Peyer's patch (tissue), 4 donors: ENCODE data around the gene GLIS1. TPM values are rescaled to one million over a fixed set of nuclear protein-coding genes. Genes with fewer than 3 reads are reported as not detected.

Experiments
- DNase-seq, 3 donors: peaks; one replicate each; pipeline ENCODE4 v3.0.0-alpha.2; 2017 to 2019
- H3K27ac ChIP-seq, 4 donors: fragments of 200-600 bp; sonication (generic); one replicate each; pipeline ENCODE4 v1.5.1; 2016 to 2019
- H3K27me3 ChIP-seq, 2 donors: fragments of 200-600 bp; sonication (generic); one replicate each; pipeline ENCODE4 v1.5.1; 2019
- H3K36me3 ChIP-seq, 3 donors: fragments of 200-600 bp; sonication (generic); one replicate each; pipeline ENCODE4 v1.5.1; 2016 to 2019
- H3K4me1 ChIP-seq, 4 donors: fragments of 200-600 bp; sonication (generic); one replicate each; pipeline ENCODE4 v1.5.1; 2016 to 2019
- H3K4me3 ChIP-seq, 4 donors: fragments of 200-600 bp; sonication (generic); 1 replicate in 3 of 4; 2 replicates in 1 of 4; pipeline ENCODE4 v1.5.1; 2016 to 2019; ENCODE audit warnings: mild to moderate bottlenecking in 1 of 4
- H3K9me3 ChIP-seq, 4 donors: fragments of 200-600 bp; sonication (generic); one replicate each; pipeline ENCODE4 v1.5.1; 2016 to 2019; ENCODE audit warnings: mild to moderate bottlenecking in 1 of 4
- POLR2A ChIP-seq, 2 donors: fragments of 450-650 bp; IDR thresholded peaks; one replicate each; pipeline ENCODE4 v1.5.1; 2017; ENCODE audit warnings: antibody characterized with exemption in 2 of 2, mild to moderate bottlenecking in 2 of 2, moderate library complexity in 2 of 2
- total RNA-seq, 4 donors: library from RNA; depleted of rRNA; stranded (reverse); fragments of >200 nt; gene quantifications; one replicate each; pipeline ENCODE4 v1.1.0, GENCODE V29; 2016
- TF ChIP-seq, protein P1 (sequence below), 6 experiments: fragments of 450-650 bp in 4 of 6; fragments of 200-600 bp in 2 of 6; sonication (generic) in 1 of 6; IDR thresholded peaks; one replicate each; pipeline ENCODE4 v1.5.1; 2017 to 2019; ENCODE audit warnings: antibody characterized with exemption in 6 of 6, mild to moderate bottlenecking in 3 of 6, moderate library complexity in 1 of 6

The GLIS1 gene
- total RNA-seq, 4 donors from 2014 or later = 0.54 to 1.7 (median 0.66) TPM; not detected in 1

- DNase-seq = no peak
- no peaks in the 10 kb centered on the region for H3K27me3 ChIP-seq
- TF ChIP-seq POLR2A (IDR thresholded peaks at IDR 0.05) = no peak
- TF ChIP-seq, protein P1, sequence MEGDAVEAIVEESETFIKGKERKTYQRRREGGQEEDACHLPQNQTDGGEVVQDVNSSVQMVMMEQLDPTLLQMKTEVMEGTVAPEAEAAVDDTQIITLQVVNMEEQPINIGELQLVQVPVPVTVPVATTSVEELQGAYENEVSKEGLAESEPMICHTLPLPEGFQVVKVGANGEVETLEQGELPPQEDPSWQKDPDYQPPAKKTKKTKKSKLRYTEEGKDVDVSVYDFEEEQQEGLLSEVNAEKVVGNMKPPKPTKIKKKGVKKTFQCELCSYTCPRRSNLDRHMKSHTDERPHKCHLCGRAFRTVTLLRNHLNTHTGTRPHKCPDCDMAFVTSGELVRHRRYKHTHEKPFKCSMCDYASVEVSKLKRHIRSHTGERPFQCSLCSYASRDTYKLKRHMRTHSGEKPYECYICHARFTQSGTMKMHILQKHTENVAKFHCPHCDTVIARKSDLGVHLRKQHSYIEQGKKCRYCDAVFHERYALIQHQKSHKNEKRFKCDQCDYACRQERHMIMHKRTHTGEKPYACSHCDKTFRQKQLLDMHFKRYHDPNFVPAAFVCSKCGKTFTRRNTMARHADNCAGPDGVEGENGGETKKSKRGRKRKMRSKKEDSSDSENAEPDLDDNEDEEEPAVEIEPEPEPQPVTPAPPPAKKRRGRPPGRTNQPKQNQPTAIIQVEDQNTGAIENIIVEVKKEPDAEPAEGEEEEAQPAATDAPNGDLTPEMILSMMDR (IDR thresholded peaks at IDR 0.05) = no peak
- H3K27ac ChIP-seq = no peak overlapping the region
- H3K4me3 ChIP-seq = no peak overlapping the region
- no peaks in the 10 kb centered on the region for H3K9me3 ChIP-seq
- no peaks in the 10 kb centered on the region for H3K36me3 ChIP-seq
- no peaks in the 10 kb centered on the region for H3K4me1 ChIP-seq
Measured at GRCh38 chr1:53717025-53717804, 21.7 kb downstream of the GLIS1 start.

- DNase-seq = no peak
- TF ChIP-seq POLR2A (IDR thresholded peaks at IDR 0.05) = no peak
- TF ChIP-seq, protein P1 (IDR thresholded peaks at IDR 0.05) = no peak
- H3K27ac ChIP-seq = no peak overlapping the region
- no peaks in the 10 kb centered on the region for H3K4me1 ChIP-seq
- no peaks in the 10 kb centered on the region for H3K36me3 ChIP-seq
- H3K4me3 ChIP-seq = no peak overlapping the region
- no peaks in the 10 kb centered on the region for H3K9me3 ChIP-seq
- H3K27me3 ChIP-seq = no peaks in the 10 kb centered on the region
Measured at GRCh38 chr1:53716150-53716549, 22.8 kb downstream of the GLIS1 start.

DNA sequence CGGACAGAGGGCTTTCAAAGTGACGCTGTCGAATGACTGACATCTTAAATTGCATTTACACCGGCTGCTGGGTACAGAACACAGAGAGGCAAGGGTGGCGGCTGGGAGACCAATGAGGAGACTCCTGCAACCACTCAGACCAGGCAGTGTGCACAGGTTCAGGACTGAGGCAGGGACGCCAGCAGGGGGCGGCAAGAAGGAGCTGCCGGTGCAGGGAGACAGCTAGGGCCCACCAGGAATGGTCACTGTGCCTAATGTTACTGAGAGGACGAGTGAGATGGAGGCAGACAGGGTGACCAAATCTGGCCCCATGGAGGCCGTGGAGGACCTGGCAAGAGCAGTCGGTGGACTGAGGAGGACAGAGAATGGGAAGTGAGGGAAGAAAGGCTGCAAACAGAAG is 23.5 kb downstream of the GLIS1 start:
- H3K4me3 ChIP-seq = no peak overlapping the region
- no peaks in the 10 kb centered on the region for H3K4me1 ChIP-seq
- H3K27me3 ChIP-seq = no peaks in the 10 kb centered on the region
- H3K27ac ChIP-seq = no peak overlapping the region
- TF ChIP-seq POLR2A (IDR thresholded peaks at IDR 0.05) = no peak
- H3K36me3 ChIP-seq = no peaks in the 10 kb centered on the region
- H3K9me3 ChIP-seq = no peaks in the 10 kb centered on the region
- no peak for DNase-seq

DNA sequence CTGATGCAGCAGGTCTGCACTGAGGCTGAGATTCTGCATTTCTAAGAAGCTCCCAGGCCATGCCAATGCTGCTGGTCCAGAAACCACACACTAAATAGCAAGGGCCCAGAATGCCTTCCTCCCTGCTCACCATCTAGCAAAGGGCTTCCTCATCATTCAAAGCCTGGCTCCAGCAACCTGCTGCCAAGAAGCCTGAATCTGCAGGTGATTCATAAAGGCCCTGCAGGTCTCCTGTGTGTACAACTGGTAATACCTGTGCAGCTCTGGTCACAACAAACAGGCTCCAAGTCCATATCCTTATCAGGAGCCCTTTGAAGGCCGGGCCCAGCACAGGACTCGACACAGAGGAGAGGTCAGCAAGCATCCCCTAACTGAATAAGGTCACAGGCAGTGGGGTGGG is 26.7 kb downstream of the GLIS1 start:
- Histone ChIP-seq H3K9me3 (no peaks in the 10 kb centered on the region), H3K36me3 (no peaks in the 10 kb centered on the region), H3K27ac (no peak overlapping the region), H3K4me3 (no peak overlapping the region), H3K4me1 (no peaks in the 10 kb centered on the region), H3K27me3 (no peaks in the 10 kb centered on the region)
- no peak for DNase-seq
- TF ChIP-seq, protein P1 (IDR thresholded peaks at IDR 0.05) = no peak
- TF ChIP-seq POLR2A (IDR thresholded peaks at IDR 0.05) = no peak

GRCh38 chr1:53710584-53710983 is 28.4 kb downstream of the GLIS1 start:
- Histone ChIP-seq H3K36me3 (no peaks in the 10 kb centered on the region), H3K27me3 (no peaks in the 10 kb centered on the region), H3K4me3 (no peak overlapping the region), H3K9me3 (no peaks in the 10 kb centered on the region), H3K4me1 (no peaks in the 10 kb centered on the region), H3K27ac (no peak overlapping the region)
- TF ChIP-seq, protein P1 (IDR thresholded peaks at IDR 0.05) = no peak
- no peak for TF ChIP-seq POLR2A (IDR thresholded peaks at IDR 0.05)
- DNase-seq = no peak

DNA sequence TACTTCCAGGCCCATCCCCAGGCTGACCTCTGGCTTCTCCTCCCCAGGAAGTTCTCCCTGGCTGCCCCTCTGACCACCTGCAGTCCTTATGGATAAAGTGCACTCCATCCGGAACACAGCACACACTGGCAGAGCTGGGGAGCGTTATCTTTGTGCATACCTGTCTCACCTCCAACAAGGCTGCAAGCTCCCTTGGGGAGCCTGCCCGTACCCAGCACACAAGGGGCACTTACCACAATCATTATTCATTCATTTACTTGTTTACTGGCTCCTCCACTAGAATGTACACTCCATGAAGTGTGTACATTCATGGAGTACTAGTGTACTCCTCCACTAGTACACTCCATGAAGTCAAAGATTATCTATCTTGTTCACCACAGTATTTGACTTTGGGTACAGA is 30.3 kb downstream of the GLIS1 start:
- TF ChIP-seq POLR2A (IDR thresholded peaks at IDR 0.05) = no peak
- TF ChIP-seq, protein P1 (IDR thresholded peaks at IDR 0.05) = no peak
- no peaks in the 10 kb centered on the region for H3K4me1 ChIP-seq
- no peaks in the 10 kb centered on the region for H3K9me3 ChIP-seq
- no peak overlapping the region for H3K27ac ChIP-seq
- no peak for DNase-seq
- no peaks in the 10 kb centered on the region for H3K36me3 ChIP-seq
- no peak overlapping the region for H3K4me3 ChIP-seq
- H3K27me3 ChIP-seq = no peaks in the 10 kb centered on the region
